ENCODE data around the gene URM1.

DNA sequence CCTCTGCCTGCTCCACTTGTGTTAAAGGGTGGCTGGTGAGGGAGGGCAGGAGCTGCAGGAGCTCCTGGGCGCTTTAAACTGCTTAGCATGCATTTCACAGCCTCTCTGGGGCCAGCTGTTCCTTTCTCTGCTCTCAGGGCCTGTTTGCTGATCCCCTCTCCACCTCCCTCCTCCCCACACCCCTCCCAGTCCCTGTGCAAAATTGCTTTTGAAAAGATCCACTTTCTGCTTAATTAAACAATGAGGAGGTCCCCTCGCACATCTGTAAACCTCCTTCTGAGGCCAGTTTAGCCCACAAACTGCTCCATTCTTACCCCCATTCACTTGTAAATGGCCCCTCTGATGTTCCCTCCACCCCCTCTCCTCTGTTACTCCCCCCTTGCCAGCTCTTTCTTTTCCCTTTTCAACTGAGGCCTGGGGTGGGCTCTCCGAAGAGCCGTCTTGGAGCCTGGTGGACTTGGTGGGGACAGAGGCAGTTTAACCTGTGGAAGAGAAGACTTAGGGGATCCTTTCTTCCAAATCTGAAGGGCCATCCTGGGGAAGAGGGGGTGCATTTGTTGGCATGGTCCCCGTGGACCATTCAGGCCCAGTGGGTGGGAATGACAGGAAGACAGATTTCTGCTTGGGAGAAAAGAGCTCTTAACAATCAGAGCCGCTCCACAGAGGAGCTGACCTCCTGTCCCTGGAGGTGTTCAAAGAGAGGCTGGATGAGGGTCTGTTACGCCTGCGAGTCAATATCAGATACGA is 12.0 kb downstream of the URM1 start:
- TF ChIP-seq, protein P1, sequence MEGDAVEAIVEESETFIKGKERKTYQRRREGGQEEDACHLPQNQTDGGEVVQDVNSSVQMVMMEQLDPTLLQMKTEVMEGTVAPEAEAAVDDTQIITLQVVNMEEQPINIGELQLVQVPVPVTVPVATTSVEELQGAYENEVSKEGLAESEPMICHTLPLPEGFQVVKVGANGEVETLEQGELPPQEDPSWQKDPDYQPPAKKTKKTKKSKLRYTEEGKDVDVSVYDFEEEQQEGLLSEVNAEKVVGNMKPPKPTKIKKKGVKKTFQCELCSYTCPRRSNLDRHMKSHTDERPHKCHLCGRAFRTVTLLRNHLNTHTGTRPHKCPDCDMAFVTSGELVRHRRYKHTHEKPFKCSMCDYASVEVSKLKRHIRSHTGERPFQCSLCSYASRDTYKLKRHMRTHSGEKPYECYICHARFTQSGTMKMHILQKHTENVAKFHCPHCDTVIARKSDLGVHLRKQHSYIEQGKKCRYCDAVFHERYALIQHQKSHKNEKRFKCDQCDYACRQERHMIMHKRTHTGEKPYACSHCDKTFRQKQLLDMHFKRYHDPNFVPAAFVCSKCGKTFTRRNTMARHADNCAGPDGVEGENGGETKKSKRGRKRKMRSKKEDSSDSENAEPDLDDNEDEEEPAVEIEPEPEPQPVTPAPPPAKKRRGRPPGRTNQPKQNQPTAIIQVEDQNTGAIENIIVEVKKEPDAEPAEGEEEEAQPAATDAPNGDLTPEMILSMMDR (conservative IDR thresholded peaks at IDR 0.05; ENCODE audit: low read depth, low read length) = no peak
- no peak for TF ChIP-seq EZH2 (IDR thresholded peaks at IDR 0.05; ENCODE audit: borderline replicate concordance, low read depth, low read length, poor library complexity, severe bottlenecking)

Measured in A673 (cell line).